ENCODE results near the gene MAPK12.

DNA sequence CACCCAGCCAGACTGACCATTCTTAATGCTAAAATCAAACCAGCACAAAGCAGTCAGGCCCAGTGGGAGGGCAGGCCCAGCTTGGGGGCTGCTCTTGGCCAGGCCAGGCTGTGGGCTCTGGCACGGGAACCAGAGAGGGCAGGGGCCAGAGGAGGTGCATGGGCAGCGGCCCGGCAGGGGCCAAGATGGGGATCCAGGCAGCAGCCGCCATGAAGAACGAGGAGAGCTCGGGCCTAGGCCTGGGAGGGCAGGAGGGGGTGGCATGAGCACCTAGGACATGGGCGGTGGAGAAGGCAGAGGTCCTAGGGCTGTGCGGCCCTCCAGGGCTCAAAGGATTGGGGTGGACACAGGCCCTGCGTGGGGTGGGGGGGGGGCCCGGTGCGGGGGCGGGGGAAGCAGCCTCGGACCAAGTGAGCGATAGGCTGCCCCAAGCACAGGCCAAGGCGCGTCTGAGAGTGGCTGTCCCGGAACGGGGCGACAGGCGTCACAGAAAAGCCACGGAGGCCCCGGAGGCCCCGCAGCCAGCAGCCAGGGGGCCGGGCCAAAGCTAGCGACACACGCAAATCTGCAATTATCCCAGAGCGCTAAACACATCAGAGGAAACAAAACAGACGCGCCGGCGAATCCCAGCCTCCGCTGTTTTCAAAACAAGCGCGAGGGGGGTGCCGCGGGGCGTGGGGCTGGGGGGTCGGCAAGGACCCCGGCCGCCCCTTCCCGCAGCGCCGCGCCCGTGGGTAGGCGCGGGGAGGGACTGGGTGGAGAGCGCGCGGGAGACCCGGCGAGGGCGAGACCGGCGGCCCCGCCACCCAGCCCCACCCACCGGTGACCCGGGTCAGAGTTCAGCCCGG, 37.7 kb upstream of the MAPK12 start:
- TF ChIP-seq, protein P1, sequence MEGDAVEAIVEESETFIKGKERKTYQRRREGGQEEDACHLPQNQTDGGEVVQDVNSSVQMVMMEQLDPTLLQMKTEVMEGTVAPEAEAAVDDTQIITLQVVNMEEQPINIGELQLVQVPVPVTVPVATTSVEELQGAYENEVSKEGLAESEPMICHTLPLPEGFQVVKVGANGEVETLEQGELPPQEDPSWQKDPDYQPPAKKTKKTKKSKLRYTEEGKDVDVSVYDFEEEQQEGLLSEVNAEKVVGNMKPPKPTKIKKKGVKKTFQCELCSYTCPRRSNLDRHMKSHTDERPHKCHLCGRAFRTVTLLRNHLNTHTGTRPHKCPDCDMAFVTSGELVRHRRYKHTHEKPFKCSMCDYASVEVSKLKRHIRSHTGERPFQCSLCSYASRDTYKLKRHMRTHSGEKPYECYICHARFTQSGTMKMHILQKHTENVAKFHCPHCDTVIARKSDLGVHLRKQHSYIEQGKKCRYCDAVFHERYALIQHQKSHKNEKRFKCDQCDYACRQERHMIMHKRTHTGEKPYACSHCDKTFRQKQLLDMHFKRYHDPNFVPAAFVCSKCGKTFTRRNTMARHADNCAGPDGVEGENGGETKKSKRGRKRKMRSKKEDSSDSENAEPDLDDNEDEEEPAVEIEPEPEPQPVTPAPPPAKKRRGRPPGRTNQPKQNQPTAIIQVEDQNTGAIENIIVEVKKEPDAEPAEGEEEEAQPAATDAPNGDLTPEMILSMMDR (IDR thresholded peaks at IDR 0.05): no peak
- TF ChIP-seq POLR2AphosphoS5 (IDR thresholded peaks at IDR 0.05): no peak
